Ramos (cell line): Measurements from ENCODE around the gene CCDC148.

Source experiments
- in situ Hi-C: fragments of 300-500 bp; cut with MboI; formaldehyde crosslinking; loops from one replicate; pipeline ENCODE4 v1.14.3; 2022; ENCODE audit warnings: low sequenced_read_pairs; ENCODE audit not compliant: unreplicated experiment

CCDC148 gene

DNA sequence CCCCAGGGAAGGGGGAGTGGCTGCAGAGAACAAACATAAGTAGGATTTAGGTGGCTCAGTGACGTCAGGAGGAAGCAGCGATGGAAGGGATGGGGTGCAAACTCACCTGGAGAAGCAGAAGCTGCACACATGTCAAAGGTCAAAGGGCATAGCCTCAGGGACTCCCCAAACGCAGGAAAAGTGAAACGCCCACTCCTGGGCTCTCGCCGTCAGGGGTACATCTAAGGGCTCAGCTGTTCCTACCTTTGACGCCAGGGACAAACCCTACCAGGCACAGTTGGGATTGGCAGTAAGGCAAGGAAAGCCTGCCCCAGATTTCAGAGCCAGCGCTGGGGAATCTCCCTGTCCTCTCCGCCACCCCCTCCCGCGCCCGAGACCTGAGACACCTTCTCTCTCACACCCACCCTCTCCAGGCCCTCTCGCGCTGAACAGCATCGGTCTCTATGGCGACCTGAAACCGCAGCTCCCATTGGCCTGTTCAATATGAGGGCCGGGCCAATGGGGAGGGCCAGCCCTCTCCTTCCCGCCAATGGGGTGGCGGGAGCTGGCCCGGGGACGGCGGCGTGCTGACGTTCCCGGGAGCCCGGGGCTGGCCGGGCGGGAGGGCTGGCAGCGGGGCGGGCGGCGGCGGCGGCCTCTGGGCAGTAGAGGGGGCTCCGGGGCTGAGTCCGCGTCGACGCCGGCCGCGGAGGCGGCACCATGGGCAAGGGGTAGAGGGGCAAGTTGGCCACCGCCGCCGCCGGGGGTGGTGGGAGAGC is at the start of gene CCDC148, which contains the start of gene PKP4:
TSS of gene CCDC148 (minus strand) at position 445 of the 758 bp plus-strand sequence. CDS start at position 131, 314 bp downstream.
TSS of gene PKP4 (plus strand) at position 644 of the 758 bp plus-strand sequence. CDS start 76,233 bp downstream, outside the sequence.
- in situ Hi-C loops, result no loop called here

DNA sequence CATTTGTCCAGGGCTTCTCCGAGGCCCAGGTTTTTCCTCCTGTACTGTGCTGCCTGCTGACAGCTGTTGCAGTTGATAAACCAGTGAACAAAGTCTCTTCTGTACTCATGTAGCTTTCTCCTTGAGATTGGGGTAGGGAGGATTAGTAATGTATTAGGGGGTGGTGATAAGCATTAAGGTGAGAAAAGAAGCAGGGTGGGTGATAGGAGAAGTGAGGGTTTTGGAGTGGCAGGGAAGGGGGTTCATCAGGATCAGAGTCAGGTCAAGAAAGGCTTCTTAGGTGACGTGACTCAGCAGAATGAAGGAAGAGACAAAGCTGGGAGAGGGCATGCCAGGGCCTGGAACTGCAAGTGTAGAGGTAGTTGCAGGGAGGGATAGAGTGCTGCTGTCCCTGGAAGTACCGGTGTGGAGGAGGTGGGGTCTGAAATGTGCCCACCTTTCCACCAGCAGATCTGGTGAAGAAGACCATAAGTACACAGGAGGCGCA is 48.9 kb upstream of the CCDC148 start:
- in situ Hi-C loops, result no loop called here

DNA sequence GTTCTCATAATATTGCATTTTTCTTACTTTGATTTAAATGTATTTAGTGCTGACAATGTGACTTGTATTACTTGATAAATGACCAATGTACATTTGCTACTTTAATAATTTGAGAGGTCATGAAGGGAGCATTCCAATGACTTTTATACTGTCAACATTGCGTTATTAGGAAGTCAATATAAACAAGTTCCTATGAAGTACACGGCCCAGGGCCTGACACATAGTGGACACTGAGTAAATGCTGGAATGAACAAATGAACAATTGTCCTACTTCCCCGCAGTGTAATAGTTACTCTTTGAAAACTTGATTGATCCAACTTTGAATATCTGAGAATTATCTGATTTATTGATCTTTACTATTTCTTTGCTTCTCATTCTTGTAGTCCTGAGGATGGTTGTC is 47.5 kb upstream of the CCDC148 start:
- in situ Hi-C loops, result no loop called here

DNA sequence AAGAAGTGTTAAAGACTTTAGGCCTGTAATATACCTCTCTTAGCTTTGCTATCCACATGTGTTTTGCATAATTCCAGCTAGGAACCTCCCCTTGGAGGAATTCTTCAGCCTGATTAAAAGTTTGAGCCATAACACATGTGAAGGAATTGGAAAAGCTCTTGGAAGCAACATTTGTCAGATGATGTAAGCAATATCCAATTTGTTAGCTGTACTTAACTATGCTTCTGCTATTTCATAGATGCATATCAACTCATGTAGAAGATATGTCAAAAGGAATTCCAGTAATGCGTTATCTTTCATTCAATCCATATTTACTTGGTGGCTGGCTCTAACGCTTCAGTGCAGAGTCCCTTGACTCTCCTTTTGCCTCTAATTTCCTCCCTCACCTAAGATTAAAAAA is 46.4 kb upstream of the CCDC148 start:
- in situ Hi-C loops, result no loop called here

DNA sequence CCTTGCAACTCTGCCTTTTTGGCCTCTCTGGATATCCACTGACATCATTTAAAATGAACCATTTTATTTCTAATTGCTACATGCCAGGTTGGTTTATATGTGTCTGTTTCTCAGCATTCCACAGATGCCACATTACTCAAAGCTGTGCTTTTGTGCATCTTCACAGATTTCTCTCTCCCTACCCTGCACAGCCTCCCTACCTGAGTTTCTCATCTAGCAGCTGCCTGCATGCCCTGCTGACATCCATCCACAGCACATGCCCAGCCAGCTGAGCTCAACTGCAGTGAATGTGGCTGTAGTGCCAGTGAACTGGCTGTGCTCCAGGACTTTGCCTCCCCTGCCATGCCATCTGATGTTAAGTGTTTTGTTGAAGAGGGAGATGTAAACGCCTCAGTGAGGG is 44.7 kb upstream of the CCDC148 start:
- in situ Hi-C loops, result no loop called here

DNA sequence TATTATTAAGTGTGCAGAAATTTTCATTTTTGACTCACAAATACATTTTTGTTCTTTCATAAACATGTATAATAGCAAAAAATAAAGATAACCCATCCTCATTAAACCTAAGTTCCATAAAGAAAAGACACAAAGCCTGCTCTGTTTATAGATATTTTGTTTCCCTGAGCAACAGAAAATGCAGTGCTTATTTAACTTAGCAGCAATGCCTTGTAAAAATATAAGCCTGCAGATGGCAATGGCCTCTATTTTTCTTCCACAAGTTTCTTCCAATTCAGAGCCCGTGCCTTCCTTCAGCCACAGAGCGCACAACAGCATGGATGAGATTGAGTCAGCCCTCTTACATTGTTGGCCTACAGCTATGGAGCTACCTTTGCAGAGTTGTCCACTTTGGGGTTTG is 43.8 kb upstream of the CCDC148 start:
- in situ Hi-C loops, result no loop called here

DNA sequence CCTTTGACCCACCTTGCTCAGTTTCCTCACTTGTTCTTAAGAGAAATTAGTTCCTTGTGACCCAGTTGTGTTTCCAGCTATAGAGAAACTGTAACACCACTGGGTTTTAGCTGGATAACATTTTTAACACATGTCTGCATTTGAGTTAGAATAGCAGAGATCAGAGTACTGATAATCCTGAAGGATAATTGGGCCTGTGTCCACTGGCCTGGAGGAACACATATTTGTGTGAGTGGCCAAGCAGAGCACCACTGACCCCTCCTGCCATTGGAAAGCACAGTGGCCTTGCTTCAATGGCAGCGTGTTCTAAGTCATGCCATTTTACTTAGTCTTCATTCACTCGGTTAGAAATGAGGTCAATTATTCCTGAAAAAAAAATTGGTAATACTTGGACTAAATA is 42.8 kb upstream of the CCDC148 start:
- in situ Hi-C loops, result no loop called here

DNA sequence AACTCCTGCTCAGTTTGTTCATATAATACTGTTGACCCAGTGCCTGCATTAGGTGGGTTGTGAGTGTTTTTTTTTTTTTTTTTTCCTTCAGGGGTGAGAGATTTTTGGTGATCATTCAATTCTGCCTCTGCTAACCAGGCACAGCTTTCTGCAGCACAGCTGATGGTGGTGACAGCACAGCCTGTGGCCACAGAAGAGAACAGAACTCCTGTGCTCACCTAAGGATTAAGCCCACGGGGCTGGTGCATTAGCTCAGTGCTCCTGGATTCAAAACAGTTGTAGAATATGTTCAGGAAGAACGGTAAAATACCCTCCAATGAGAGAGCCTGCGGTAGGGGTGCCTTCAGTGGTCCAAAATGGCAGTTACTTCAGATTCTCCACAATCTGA is 42.2 kb upstream of the CCDC148 start:
- in situ Hi-C loops, result no loop called here

DNA sequence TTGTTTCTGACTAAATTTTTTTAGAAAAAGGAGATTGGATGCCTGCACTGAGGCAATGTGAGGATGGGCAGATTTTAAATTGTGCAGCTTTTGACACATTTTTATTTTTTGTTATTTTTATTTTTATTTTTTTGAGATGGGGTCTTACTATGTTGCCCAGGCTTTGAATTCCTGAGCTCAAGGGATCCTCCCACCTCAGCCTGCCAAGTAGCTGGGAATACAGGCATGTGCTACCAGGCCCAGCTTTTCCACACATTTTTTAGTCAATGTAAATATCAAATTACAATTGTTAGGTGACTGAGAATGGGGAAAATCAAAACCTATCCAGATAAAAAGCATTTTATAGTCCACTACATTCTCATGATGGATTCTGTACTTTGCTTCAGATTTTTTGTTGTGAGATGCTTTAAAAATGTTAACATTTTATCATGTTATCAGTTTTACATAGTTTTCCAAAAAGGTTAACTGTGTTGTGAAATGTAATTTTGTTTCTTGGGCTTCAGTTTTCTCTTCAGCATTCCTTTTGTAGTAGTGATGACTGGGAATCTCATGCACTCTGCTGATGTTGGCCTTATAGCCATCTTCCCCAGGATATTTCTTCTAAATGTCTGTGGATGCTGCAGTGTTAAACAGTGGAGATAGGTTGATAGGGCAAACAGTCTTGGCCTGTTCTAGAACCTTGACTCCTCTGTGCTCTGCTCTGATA is 41.6 kb upstream of the CCDC148 start:
- in situ Hi-C loops, result no loop called here

DNA sequence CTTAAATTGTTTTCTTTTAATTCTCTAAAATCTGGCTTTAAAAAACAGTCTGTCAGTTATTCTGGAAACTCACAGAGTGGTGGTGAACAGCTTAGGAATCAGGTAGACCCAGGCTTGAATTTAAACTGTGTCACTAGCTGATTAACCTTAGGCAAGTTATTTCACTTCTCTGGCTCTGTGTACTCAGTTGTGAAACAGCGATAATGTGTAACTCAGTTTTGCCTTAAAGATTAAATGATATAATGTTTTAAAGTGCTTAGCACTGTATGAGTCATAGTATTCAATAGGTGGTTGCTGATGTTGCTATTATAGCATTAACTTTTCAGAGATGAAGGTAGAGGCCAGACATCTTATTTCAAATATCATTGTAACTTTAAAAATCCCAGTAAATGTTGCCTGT is 40.9 kb upstream of the CCDC148 start:
- in situ Hi-C loops, result no loop called here

DNA sequence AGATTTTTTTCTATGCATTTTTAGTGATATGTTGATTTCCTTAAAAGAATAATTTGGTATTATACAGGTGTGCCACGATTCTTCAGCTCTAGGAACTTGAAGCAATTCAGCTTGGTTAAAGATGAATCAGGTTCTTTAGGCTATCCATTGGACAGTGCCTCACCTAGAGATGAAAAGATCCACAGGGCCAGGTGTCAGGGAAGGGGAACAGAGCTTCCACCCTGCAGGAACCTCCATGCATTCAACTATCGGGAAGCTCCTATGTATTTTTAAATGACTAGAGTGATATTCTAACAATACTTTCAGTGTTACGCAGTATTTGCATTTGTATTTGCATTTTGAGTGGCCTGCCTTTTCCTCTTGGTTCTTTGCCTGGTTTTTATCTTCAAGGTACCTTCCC is 40.4 kb upstream of the CCDC148 start:
- in situ Hi-C loops, result no loop called here

DNA sequence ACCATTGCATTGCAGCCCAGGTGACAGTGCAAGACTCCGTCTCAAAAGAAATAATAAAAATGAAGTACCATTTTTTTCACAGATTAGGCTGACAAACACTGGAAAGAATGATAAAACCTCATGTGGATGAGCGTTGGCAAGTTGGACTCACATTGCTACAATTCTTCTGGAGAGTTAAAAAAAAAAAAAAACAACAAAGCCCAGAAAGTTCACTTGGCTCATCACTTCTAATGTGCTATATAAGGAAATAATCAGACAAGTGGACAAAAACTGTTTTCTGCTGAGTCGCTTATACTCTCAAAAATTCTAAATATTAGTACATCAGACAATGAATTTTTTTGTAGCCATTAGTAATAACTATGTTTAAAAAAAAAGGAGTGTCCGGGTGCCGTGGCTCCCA is 38.6 kb upstream of the CCDC148 start:
- in situ Hi-C loops, result no loop called here

DNA sequence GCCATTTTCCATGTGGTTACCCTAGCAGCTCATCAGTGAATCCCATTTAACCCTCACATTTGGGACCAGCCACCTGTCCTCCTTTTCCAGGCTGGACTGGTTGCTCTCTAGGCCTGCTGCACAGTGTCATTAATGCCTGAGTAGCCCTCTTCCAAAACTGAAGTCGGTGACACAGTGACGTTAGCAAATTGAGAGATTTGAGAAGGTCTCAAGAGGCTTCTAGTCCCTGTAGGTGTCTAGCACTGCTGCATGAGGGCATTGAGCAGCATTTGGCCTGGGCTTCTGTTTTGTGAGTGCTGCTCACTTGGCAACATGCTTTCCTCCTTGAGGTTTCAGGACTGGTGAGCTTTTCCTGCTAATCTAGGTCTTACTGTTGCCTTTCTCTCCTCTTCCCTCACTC is 36.9 kb upstream of the CCDC148 start:
- in situ Hi-C loops, result no loop called here

DNA sequence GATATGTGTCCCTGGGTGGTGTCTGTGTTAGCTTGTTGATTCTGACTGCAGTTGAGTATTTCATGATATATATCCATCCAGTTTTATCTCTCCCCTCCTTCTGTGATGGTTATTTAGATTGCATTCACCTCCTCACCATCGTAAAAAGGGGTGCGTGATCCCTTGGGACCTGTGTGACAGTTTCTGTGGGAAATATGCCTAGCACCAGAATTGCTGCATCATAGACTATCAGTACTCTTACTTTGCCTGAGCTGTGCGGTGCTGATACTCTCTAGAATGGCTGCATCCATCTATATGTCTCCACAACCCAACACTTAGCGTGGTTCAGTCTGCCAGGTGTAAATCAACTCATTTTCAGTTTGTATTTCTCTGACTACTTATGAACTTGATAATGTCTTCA is 34.5 kb upstream of the CCDC148 start:
- in situ Hi-C loops, result no loop called here

DNA sequence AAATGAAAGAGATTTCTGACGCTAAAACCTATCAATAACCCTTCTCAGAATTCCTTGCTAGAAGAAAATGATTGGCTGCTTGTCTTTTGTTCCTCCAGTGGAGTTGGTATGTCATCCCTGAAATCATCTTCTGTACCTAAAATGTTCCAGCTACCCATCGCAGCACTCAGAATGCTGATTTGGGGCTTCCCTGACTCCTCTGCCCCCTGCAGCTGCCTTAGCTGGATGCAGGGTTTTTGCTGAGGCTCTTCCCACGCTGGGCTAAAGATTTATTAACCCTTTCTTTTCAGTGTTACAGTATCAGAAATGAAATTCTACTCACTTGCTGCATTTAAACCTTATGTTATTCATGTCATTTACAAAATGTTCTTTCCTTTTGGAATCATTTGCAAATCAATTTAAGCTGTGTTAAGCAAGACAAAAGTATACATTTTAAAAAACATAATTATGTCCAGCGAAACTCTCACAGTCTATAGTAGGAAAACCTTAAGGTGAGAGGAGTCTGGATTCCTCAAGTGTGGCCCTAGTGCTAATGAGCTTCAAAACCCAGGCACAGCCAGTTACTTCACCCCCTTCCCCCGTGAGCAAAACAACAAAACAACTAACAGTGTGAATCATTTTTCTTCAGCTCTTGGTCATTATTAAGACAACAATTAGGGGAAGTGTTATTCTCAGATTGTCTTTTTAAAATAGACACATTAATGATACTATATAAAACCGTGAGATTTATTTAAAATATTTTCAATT is 33.0 kb upstream of the CCDC148 start:
- in situ Hi-C loops, result no loop called here

DNA sequence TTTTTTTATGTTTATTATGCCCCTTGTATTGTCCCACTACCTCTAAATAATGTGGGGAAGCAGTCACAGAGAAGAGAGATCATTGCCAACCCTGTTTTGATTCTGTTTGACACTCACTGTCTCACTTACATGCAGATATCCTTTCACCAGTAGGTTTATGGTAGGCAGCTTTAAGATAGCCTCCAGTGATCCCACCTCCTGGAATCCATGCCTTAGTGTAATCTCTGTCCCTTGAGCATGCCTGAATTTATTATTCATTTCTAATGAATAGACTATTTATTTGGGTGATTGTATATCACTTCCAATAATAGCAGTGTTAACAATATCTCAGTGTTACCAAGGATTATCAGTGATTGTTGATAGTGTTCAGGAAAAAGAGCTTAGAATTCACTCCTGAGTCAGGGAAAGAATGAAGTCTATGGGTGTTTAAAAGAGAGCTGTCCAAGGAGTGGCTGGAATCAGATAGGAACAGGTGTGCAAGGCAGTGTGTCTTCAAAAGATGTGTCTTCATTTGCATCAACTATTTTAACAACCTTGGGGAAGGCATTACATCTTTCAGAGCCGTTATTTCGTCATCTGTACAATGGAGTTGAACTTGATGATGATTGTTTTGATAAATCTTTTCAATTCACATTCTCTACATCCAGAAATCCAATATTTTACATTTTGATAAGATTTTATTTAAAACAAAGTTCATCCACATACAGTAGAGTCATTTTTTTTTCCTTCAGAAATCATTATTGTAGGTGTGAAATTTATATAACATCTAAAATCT is 32.1 kb upstream of the CCDC148 start:
- in situ Hi-C loops, result no loop called here

DNA sequence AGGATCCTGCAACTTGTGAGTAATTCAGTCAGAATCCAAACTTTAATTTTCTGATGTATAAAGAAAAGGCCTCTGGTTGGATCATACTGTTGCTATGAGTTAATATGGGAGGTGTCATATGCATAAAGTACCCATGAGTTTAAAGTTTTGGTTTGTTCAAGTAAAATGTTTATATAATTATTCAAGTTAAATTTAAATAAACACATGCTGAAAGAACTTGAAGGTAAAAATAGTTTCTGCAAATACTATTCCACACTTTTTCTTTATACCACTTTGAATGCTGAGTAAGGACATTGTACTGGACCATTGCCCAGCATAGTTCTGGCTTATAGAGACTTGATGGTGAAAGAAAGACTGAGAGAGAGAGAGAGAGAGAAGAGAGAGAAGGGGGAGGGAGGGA is 30.9 kb upstream of the CCDC148 start:
- in situ Hi-C loops, result no loop called here

DNA sequence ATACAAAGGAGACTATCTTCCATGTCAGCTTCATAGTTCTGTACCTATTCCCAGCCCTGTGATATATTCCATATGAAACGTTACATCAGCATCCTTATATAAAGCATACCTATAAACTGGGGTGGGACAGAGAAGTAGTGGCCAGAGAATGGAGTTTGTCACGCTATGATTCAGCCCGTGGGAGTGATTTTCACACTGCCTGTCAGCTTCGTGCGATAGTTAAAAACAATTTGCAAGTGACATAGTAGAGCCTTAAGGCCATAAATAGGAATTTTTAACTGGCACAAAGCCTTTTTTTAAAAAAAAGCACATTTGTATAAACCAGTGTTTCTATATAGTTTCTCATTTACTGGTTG is 30.4 kb upstream of the CCDC148 start:
- in situ Hi-C loops, result no loop called here

DNA sequence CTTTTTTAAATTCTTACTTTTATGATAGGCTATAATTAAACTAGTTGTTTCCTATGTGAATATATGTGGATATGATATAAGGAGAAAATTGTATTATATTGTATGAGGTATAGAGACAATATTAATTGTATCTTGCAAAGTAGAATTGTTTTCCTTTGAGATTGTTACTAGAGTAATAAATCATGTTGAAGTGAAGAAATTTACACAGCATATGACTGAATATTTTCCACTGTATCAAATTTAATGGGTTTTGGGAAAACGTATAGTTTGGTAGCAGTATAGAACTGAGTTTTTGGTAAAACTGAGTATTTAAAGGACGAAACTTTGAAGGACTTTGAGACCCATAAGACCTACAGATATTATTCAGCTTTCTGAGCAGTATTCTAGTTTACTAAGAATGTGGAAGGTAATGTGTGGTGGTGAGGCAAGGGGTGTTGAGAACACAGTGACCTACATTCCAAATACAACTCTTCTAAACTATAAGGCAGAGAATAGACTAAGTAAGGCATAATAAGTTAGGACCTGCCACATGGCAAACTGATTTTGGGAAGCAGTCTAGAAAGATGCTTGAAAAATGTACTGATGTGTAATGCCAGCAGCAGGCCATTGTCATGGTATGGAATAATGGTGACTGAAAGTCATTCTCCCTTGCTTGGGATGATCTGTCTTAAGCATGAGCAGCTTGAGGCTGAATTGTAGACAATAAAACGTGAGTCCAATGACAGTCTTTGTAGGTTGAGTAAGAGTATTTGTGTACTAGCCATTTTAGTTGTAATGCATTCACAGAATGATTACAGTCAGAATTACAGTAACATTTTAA is 29.8 kb upstream of the CCDC148 start:
- in situ Hi-C loops, result no loop called here
